Kidney epithelial cell (primary cell): ENCODE data around the gene ADGRF1. TPM values are rescaled to one million over a fixed set of nuclear protein-coding genes. Genes with fewer than 3 reads are reported as not detected.

Experiments used
- DNase-seq: peaks from one replicate; pipeline ENCODE4 v3.0.0-alpha.2; 2010; ENCODE audit warnings: low read depth
- H3K27me3 ChIP-seq: 2 replicates; pipeline ENCODE4 v1.6.0; 2011; ENCODE audit warnings: low read length; ENCODE audit not compliant: control insufficient read depth, insufficient read depth
- H3K36me3 ChIP-seq: 2 replicates; pipeline ENCODE4 v1.5.1; 2011; ENCODE audit warnings: low read length; ENCODE audit not compliant: control insufficient read depth, insufficient read depth
- H3K4me3 ChIP-seq: 2 replicates; pipeline ENCODE4 v1.5.1; 2011; ENCODE audit warnings: low read depth, mild to moderate bottlenecking, control low read depth, low read length
- total RNA-seq: library from RNA; depleted of rRNA; stranded (reverse); fragments of >200 nt; gene quantifications from 2 replicates; pipeline ENCODE4 v1.2.3, GENCODE V29; 2015
- TF ChIP-seq, protein P1 (sequence below): IDR thresholded peaks from 2 replicates; pipeline ENCODE4 v1.5.1; 2011; ENCODE audit warnings: mild to moderate bottlenecking, moderate library complexity, low read length, control low read depth, inconsistent platforms; ENCODE audit not compliant: insufficient read depth, poor library complexity, severe bottlenecking

ADGRF1 gene
- total RNA-seq, 1 donor from 2014 or later, result 5.3 TPM

- Histone ChIP-seq H3K27me3 (no peaks in the 10 kb centered on the region), H3K36me3 (no peaks in the 10 kb centered on the region), H3K4me3 (no peak overlapping the region)
- TF ChIP-seq, protein P1, sequence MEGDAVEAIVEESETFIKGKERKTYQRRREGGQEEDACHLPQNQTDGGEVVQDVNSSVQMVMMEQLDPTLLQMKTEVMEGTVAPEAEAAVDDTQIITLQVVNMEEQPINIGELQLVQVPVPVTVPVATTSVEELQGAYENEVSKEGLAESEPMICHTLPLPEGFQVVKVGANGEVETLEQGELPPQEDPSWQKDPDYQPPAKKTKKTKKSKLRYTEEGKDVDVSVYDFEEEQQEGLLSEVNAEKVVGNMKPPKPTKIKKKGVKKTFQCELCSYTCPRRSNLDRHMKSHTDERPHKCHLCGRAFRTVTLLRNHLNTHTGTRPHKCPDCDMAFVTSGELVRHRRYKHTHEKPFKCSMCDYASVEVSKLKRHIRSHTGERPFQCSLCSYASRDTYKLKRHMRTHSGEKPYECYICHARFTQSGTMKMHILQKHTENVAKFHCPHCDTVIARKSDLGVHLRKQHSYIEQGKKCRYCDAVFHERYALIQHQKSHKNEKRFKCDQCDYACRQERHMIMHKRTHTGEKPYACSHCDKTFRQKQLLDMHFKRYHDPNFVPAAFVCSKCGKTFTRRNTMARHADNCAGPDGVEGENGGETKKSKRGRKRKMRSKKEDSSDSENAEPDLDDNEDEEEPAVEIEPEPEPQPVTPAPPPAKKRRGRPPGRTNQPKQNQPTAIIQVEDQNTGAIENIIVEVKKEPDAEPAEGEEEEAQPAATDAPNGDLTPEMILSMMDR, result no peak
- DNase-seq, result no peak
Observed at GRCh38 chr6:47031656-47032055, 10.5 kb downstream of the ADGRF1 start.

DNA sequence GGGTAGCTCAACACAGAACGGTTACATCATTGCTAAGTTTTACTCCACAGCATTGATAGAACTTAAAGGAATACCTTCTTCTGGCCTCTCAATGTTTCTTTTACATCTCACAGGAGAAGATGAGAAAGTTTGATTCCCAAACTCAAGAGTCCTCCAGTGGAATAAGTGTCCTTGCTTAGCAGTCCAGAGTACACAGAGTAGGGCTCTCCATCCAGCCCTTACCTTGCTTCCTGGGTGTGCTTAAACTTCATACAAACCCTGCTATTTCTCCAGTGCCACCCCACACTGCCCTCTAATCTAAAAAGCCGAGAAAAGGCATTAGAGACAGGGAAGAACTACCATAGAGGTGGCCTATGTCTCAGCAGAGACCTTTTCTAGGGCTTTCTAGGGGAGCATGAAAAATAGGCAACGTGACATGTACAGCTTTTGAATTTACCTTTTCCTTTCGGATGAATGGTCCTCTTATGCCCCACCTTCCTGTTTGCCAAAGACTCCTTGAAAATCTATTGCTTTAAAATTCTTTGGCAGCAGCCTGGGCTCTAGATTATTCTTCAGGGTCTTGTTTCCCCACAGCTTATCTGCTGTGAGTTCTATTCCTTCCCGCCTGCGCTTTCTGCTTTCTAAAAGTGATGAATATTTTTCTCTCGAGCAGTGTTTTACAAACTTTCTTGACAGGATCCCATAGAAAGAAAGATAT is 12.1 kb downstream of the ADGRF1 start:
- DNase-seq, result no peak
- TF ChIP-seq, protein P1, result no peak
- no peak overlapping the region for H3K4me3 ChIP-seq
- H3K36me3 ChIP-seq, result no peaks in the 10 kb centered on the region
- no peaks in the 10 kb centered on the region for H3K27me3 ChIP-seq

GRCh38 chr6:47028835-47029360 is 13.2 kb downstream of the ADGRF1 start:
- Histone ChIP-seq H3K27me3 (no peaks in the 10 kb centered on the region), H3K36me3 (no peaks in the 10 kb centered on the region), H3K4me3 (no peak overlapping the region)
- TF ChIP-seq, protein P1, result no peak
- DNase-seq, result no peak

GRCh38 chr6:47027315-47027714 is 14.8 kb downstream of the ADGRF1 start:
- no peak for DNase-seq
- H3K27me3 ChIP-seq, result no peaks in the 10 kb centered on the region
- no peak overlapping the region for H3K4me3 ChIP-seq
- no peaks in the 10 kb centered on the region for H3K36me3 ChIP-seq
- TF ChIP-seq, protein P1, result no peak

- DNase-seq, result no peak
- H3K36me3 ChIP-seq, result no peaks in the 10 kb centered on the region
- H3K27me3 ChIP-seq, result no peaks in the 10 kb centered on the region
- H3K4me3 ChIP-seq, result no peak overlapping the region
- TF ChIP-seq, protein P1, result no peak
Observed at GRCh38 chr6:47026679-47027078, 15.5 kb downstream of the ADGRF1 start.

DNA sequence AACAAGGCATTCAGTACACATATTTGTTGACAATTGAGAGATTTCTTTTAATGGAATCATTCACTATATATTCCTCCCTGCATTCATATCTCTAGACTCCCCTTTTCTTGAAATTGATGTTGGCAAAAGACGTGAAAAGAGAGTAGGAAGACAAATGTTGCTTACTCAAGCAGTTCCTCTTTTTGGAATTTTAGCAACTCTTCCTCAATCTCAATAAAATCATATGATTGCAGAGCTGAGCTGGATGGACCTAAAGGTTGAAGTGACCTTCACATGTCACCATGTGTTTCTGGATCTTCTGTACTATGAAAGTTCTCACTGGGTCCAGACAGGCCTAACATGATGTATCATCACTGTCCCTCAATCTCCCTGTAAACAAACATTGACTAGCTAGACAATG is 18.6 kb downstream of the ADGRF1 start:
- DNase-seq, result no peak
- Histone ChIP-seq H3K27me3 (no peaks in the 10 kb centered on the region), H3K4me3 (no peak overlapping the region), H3K36me3 (no peaks in the 10 kb centered on the region)
- TF ChIP-seq, protein P1, result no peak
